ENCODE results near the gene LRRN4CL. TPM values are rescaled to one million over a fixed set of nuclear protein-coding genes. Genes with fewer than 3 reads are reported as not detected.

Gene LRRN4CL
- total and polyA plus RNA-seq, 2 of the 4 experiments (the other 2 are of a cell fraction): 0.36 to 0.84 TPM

DNA sequence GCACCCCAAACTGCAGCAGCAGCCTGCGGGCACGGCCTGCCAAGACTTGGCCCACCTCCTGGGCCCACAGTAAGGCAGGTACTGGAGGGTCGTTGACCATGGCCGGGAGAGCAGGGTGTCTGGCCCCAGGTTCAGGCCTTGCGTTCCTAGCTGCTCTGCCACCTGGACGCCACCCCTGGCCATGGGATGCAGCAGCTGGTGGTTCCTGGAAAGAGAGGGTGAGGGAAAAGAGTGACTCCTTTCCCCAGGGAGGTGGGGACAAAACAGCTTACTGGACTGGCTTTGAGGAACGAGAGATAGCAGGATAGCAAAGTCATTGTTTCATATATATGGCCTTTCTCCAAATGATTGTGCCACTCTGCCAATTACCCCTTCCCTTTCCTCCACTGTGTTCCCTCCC, 16.1 kb upstream of the LRRN4CL start:
- peak overlapping the region; percentile 98 for H2AFZ ChIP-seq (replicated peaks; ENCODE audit: low read length, poor library complexity)
- no peak for ATAC-seq (ENCODE audit: low read depth)

More for the DNA sequence above, 16.1 kb upstream of the LRRN4CL start:
- peak overlapping the region; percentile 75; the same call in 1 of the 2 replicates for H3K56ac ChIP-seq (ENCODE audit: extremely low read depth, insufficient read depth, low read length)
- H3K23ac ChIP-seq (ENCODE audit: low read depth, low read length): peak overlapping the region; percentile 99
- peak overlapping the region; percentile 79 for H3K9ac ChIP-seq (ENCODE audit: low read depth, low read length)
- 83% methylated on average over 1 of the region's 7 CpGs; no CpG with 5 or more reads in 1 of the 2 experiments for WGBS, 2 experiments (ENCODE audit: extremely low coverage in 2 of 2, insufficient read length in 1 of 2)
- in situ Hi-C loops (cut with MboI; ENCODE audit: low sequenced_read_pairs): no loop called here
- no peaks in the 10 kb centered on the region for H3K9me3 ChIP-seq (ENCODE audit: control insufficient read depth, insufficient read depth, low read length)
- ChIA-PET POLR2A (ENCODE audit: unreplicated experiment) (interaction anchor here (0.5 to 1.1 kb wide), 2 partner anchors 21 to 603 kb away, joined by 3 to 11 read pairs; no protein-coding TSS in a partner anchor), CTCF (interaction anchor here (0.9 to 1.9 kb wide), 4 partner anchors 11 to 81 kb away, joined by 3 to 6 read pairs (median 4); partner anchors contain the start of gene LRRN4CL)
- H3K14ac ChIP-seq (replicated peaks; ENCODE audit: low read depth, low read length): peak overlapping the region; percentile 97
- H3K4ac ChIP-seq (ENCODE audit: low read depth, low read length): peak overlapping the region; percentile 90
- peaks cover 18 to 51% of the 10 kb centered on the region in 2 experiments for H3K79me1 ChIP-seq (ENCODE audit: low read depth in 1 of 2, low read length in 2 of 2)
- intact Hi-C loops (cut with micrococcal nuclease): no loop called here
- peak overlapping the region; percentile 1 to 14; a peak in 2 of 4 replicates for H4K8ac ChIP-seq (ENCODE audit: low read depth in 2 of 2, low read length in 2 of 2)
- no peaks in the 10 kb centered on the region for H3K27me3 ChIP-seq (ENCODE audit: control insufficient read depth, insufficient read depth, low read length)
- H2BK5ac ChIP-seq (ENCODE audit: low read depth, low read length, poor library complexity, severe bottlenecking): peak overlapping the region; percentile 41
- peak overlapping the region; percentile 88 for H3K4me2 ChIP-seq (ENCODE audit: low read depth, low read length)
- H3K4me3 ChIP-seq (ENCODE audit: insufficient read depth, low read depth, low read length): peak overlapping the region; percentile 55; the same call in 1 of the 2 replicates
- peak overlapping the region; percentile 91 for H2AK9ac ChIP-seq (replicated peaks; ENCODE audit: low read depth, low read length, poor library complexity)
- peak overlapping the region; percentile 15 for H3K27ac ChIP-seq (ENCODE audit: insufficient read depth, low read length)
- H4K5ac ChIP-seq (ENCODE audit: low read depth, low read length): no peak overlapping the region
- H2BK20ac ChIP-seq (ENCODE audit: low read depth, low read length): no peak overlapping the region
- peaks cover 17% of the 10 kb centered on the region for H3K9me1 ChIP-seq (ENCODE audit: insufficient read depth, low read length)
- dilution Hi-C loops (cut with HindIII; ENCODE audit: low sequenced_read_pairs, unreplicated experiment): no loop called here
- no peaks in the 10 kb centered on the region for H4K20me1 ChIP-seq (ENCODE audit: insufficient read depth, low read length)
- H2AK5ac ChIP-seq (ENCODE audit: low read depth, low read length): peak overlapping the region; percentile 52
- no peak overlapping the region for H4K91ac ChIP-seq (ENCODE audit: insufficient read depth, low read depth, low read length)
- DNase-seq: no peak
- peak overlapping the region; percentile 80; the same call in 1 of the 2 replicates for H2BK120ac ChIP-seq (ENCODE audit: low read depth, low read length)
- H2BK15ac ChIP-seq (ENCODE audit: low read depth, low read length): 0 out of 3 replicates have a peak overlapping the region, but pooled peaks have one; percentile 8
- H3K18ac ChIP-seq (ENCODE audit: low read depth, low read length): no peak overlapping the region
- peaks cover 16% of the 10 kb centered on the region for H3K4me1 ChIP-seq (ENCODE audit: control insufficient read depth, insufficient read depth, low read length)
- H3K36me3 ChIP-seq (ENCODE audit: control insufficient read depth, insufficient read depth, low read length): peaks cover 9% of the 10 kb centered on the region
- no TSS peak for BruUV-seq (replicated peaks)
- TF ChIP-seq POLR2A (IDR thresholded peaks at IDR 0.05; ENCODE audit: low read depth, low read length) (no peak), BHLHE40 (IDR thresholded peaks at IDR 0.05; ENCODE audit: low read depth, low read length) (no peak), USF2 (IDR thresholded peaks at IDR 0.05; ENCODE audit: low read depth, low read length) (no peak), CEBPB (IDR thresholded peaks at IDR 0.05; ENCODE audit: low read depth, low read length) (no peak), ELK1 (IDR thresholded peaks at IDR 0.05; ENCODE audit: borderline replicate concordance, low read depth, low read length) (no peak)
